PC-9 (cell line): ENCODE data around the gene UNC50.

Experiments
- EZH2 ChIP-seq: fragments of 200-600 bp; sonication (generic); IDR thresholded peaks from 2 replicates; pipeline ENCODE4 v1.8.0; 2017; ENCODE audit warnings: antibody characterized with exemption, low read depth
- TF ChIP-seq, protein P1 (sequence below): fragments of 200-600 bp; sonication (generic); conservative IDR thresholded peaks from 2 replicates; pipeline ENCODE4 v1.6.1; 2017; ENCODE audit warnings: mixed run types, antibody characterized with exemption, mild to moderate bottlenecking, moderate library complexity

DNA sequence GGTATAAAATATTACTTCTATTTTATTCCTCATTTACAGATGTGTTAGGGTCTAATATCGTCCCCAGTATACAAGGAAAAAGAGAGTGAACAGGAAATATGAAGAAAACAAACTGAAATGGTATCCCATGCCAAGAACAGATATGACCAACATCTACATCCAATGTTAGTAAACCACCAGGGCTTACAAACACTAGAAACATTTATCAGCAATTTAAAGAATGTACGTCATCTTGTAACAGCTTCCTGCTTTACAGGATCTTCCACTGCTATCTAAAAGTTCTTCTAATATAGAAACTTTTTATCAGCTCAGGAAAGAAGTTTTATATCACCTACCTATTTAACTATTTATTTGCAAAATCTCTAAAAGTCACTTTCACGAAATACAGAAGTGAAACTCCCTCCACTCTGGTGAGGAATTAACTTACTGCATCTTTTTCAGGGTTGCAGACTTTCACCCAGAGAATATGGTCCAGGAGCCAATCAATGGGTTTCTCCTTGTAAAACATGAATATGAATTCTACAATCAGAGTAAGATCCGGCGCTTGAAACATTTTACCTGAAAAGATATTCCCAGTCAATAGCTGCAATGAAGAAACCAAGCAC, 35.2 kb downstream of the UNC50 start:
- TF ChIP-seq, protein P1, sequence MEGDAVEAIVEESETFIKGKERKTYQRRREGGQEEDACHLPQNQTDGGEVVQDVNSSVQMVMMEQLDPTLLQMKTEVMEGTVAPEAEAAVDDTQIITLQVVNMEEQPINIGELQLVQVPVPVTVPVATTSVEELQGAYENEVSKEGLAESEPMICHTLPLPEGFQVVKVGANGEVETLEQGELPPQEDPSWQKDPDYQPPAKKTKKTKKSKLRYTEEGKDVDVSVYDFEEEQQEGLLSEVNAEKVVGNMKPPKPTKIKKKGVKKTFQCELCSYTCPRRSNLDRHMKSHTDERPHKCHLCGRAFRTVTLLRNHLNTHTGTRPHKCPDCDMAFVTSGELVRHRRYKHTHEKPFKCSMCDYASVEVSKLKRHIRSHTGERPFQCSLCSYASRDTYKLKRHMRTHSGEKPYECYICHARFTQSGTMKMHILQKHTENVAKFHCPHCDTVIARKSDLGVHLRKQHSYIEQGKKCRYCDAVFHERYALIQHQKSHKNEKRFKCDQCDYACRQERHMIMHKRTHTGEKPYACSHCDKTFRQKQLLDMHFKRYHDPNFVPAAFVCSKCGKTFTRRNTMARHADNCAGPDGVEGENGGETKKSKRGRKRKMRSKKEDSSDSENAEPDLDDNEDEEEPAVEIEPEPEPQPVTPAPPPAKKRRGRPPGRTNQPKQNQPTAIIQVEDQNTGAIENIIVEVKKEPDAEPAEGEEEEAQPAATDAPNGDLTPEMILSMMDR, result no peak
- no peak for TF ChIP-seq EZH2
